ENCODE data around the gene CLMP. TPM values are rescaled to one million over a fixed set of nuclear protein-coding genes. Genes with fewer than 3 reads are reported as not detected.

The CLMP gene
- total RNA-seq, 1 experiment from 2014 or later: 3.2 TPM

DNA sequence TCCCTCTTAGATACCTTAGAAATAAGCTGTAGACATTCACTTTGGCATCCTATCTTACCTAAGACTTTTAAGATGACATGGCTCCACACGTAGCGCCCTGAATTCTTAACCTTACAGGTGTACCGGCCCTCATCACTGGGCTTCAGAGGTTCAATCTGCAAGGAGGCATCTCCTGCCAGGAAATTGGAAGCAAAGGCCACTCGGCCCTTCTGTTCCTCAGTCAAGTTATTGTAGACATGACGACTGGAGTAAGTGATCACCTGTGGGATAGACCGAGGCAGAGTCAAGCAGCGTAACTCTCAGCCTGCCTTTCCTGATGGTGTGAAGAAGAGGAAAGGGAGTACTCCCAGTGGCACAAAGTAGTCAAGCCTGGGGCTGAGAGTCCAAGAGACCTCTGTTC is 110.6 kb downstream of the CLMP start:
- H3K9ac ChIP-seq (ENCODE audit: low read length): no peak overlapping the region
- BruUV-seq (replicated peaks): no TSS peak
- H3K27me3 ChIP-seq (ENCODE audit: insufficient read depth, low read length): no peaks in the 10 kb centered on the region
- TF ChIP-seq EZH2phosphoT487 (IDR thresholded peaks at IDR 0.05; ENCODE audit: borderline replicate concordance): no peak
- TF ChIP-seq, protein P1, sequence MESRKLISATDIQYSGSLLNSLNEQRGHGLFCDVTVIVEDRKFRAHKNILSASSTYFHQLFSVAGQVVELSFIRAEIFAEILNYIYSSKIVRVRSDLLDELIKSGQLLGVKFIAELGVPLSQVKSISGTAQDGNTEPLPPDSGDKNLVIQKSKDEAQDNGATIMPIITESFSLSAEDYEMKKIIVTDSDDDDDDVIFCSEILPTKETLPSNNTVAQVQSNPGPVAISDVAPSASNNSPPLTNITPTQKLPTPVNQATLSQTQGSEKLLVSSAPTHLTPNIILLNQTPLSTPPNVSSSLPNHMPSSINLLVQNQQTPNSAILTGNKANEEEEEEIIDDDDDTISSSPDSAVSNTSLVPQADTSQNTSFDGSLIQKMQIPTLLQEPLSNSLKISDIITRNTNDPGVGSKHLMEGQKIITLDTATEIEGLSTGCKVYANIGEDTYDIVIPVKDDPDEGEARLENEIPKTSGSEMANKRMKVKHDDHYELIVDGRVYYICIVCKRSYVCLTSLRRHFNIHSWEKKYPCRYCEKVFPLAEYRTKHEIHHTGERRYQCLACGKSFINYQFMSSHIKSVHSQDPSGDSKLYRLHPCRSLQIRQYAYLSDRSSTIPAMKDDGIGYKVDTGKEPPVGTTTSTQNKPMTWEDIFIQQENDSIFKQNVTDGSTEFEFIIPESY (IDR thresholded peaks at IDR 0.05; ENCODE audit: extremely low read depth, insufficient replicate concordance, low read length): no peak
- no peak for TF ChIP-seq SRF (IDR thresholded peaks at IDR 0.05; ENCODE audit: low read depth)
- TF ChIP-seq ZNF274 (IDR thresholded peaks at IDR 0.05; ENCODE audit: low read depth, low read length): no peak
- no peak for TF ChIP-seq EZH2 (IDR thresholded peaks at IDR 0.05)
- TF ChIP-seq SP1 (IDR thresholded peaks at IDR 0.05; ENCODE audit: low read depth): no peak
- TF ChIP-seq POLR2AphosphoS5 (IDR thresholded peaks at IDR 0.05; ENCODE audit: low read depth, low read length): no peak
- H3K4me1 ChIP-seq (ENCODE audit: control insufficient read depth in 1 of 2, insufficient read depth in 2 of 2, low read length in 2 of 2): peaks cover 7 to 12% of the 10 kb centered on the region in 2 experiments; a peak in 3 of 4 replicates
- intact Hi-C loops (cut with micrococcal nuclease): no loop called here
- ChIA-PET RAD21 (ENCODE audit: low non-redundant PET in 1 of 2, low total read pairs in 2 of 2, uncharacterized antibody in 2 of 2, unreplicated experiment in 2 of 2) (no interaction called here), POLR2A (no interaction called here), CTCF (no interaction called here)
- H3K79me2 ChIP-seq (ENCODE audit: insufficient read depth, low read length): no peaks in the 10 kb centered on the region
- H3K36me3 ChIP-seq (ENCODE audit: control insufficient read depth in 1 of 2, insufficient read depth in 2 of 2, low read length in 2 of 2): no peaks in the 10 kb centered on the region
- H2AFZ ChIP-seq (ENCODE audit: low read depth, low read length, poor library complexity, severe bottlenecking): no peak overlapping the region
- no peak for ATAC-seq
- DNase-seq (ENCODE audit: low read depth, low spot score): no peak
- H3K9me2 ChIP-seq (ENCODE audit: insufficient read depth): no peaks in the 10 kb centered on the region
- H4K20me1 ChIP-seq (ENCODE audit: insufficient read depth): no peaks in the 10 kb centered on the region
- no peak overlapping the region for H3K4me2 ChIP-seq (ENCODE audit: low read length)
- peaks cover 0 to 3% of the 10 kb centered on the region in 2 experiments; a peak in 1 of 4 replicates for H3K9me3 ChIP-seq (ENCODE audit: control insufficient read depth in 1 of 2, insufficient read depth in 1 of 2, low read depth in 1 of 2, low read length in 2 of 2)
- no peak overlapping the region for H3K27ac ChIP-seq (ENCODE audit: low read depth, low read length)
- H3K4me3 ChIP-seq (replicated peaks in 1 of 2; ENCODE audit: low read depth in 1 of 2, low read length in 2 of 2): no peak overlapping the region

DNA sequence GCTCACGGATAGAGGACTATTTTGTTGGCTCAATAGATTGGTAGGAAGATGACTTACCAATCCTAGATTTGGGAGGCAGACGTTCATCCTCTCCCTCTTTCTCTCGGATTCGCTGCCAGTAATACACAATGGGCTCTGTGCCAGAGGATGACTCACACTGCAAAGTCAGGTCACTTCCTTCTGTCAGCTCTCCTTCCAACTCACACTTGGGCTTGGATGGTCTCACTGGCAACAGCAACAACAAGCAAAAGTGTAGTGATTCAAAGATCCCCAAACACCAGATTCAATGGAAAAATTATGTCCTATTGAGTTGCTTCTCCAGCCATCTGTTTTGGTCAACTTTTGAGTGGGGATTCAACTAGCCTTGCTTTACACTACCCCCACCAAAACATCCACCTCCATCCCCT is 111.4 kb downstream of the CLMP start:
- H2AFZ ChIP-seq (ENCODE audit: low read depth, low read length, poor library complexity, severe bottlenecking): no peak overlapping the region
- no TSS peak for BruUV-seq (replicated peaks)
- H3K4me3 ChIP-seq (replicated peaks in 1 of 2; ENCODE audit: low read depth in 1 of 2, low read length in 2 of 2): no peak overlapping the region; a peak in 1 of 4 replicates
- H3K36me3 ChIP-seq (ENCODE audit: control insufficient read depth in 1 of 2, insufficient read depth in 2 of 2, low read length in 2 of 2): no peaks in the 10 kb centered on the region
- peaks cover 0 to 3% of the 10 kb centered on the region in 2 experiments; a peak in 1 of 4 replicates for H3K9me3 ChIP-seq (ENCODE audit: control insufficient read depth in 1 of 2, insufficient read depth in 1 of 2, low read depth in 1 of 2, low read length in 2 of 2)
- POLR2A ChIA-PET: interaction anchor here (1.3 kb wide), 1 partner anchor 12 kb away, joined by 3 read pairs; no protein-coding TSS in a partner anchor
- no peak overlapping the region; the same call in 1 of the 2 replicates for H3K27ac ChIP-seq (ENCODE audit: low read depth, low read length)
- ATAC-seq (peak; percentile 75), DNase-seq (ENCODE audit: low read depth, low spot score) (peak; percentile 85)
- H3K27me3 ChIP-seq (ENCODE audit: insufficient read depth, low read length): no peaks in the 10 kb centered on the region
- intact Hi-C loops (cut with micrococcal nuclease): no loop called here
- H3K9ac ChIP-seq (ENCODE audit: low read length): no peak overlapping the region
- no peaks in the 10 kb centered on the region for H4K20me1 ChIP-seq (ENCODE audit: insufficient read depth)
- H3K79me2 ChIP-seq (ENCODE audit: insufficient read depth, low read length): no peaks in the 10 kb centered on the region
- H3K4me1 ChIP-seq (ENCODE audit: control insufficient read depth in 1 of 2, insufficient read depth in 2 of 2, low read length in 2 of 2): peaks cover 7 to 12% of the 10 kb centered on the region in 2 experiments; a peak in 3 of 4 replicates
- RAD21 ChIA-PET (ENCODE audit: low non-redundant PET in 1 of 2, low total read pairs in 2 of 2, uncharacterized antibody in 2 of 2, unreplicated experiment in 2 of 2): interaction anchor here in 1 of 2 experiments (0.6 kb wide), 1 partner anchor 221 kb away, joined by 3 read pairs; no protein-coding TSS in a partner anchor
- H3K4me2 ChIP-seq (ENCODE audit: low read length): peak overlapping the region; percentile 46
- CTCF ChIA-PET: interaction anchor here (0.9 kb wide), 2 partner anchors 164 to 178 kb away, joined by 4 read pairs; no protein-coding TSS in a partner anchor
- no peaks in the 10 kb centered on the region for H3K9me2 ChIP-seq (ENCODE audit: insufficient read depth)
- TF ChIP-seq, protein P2, sequence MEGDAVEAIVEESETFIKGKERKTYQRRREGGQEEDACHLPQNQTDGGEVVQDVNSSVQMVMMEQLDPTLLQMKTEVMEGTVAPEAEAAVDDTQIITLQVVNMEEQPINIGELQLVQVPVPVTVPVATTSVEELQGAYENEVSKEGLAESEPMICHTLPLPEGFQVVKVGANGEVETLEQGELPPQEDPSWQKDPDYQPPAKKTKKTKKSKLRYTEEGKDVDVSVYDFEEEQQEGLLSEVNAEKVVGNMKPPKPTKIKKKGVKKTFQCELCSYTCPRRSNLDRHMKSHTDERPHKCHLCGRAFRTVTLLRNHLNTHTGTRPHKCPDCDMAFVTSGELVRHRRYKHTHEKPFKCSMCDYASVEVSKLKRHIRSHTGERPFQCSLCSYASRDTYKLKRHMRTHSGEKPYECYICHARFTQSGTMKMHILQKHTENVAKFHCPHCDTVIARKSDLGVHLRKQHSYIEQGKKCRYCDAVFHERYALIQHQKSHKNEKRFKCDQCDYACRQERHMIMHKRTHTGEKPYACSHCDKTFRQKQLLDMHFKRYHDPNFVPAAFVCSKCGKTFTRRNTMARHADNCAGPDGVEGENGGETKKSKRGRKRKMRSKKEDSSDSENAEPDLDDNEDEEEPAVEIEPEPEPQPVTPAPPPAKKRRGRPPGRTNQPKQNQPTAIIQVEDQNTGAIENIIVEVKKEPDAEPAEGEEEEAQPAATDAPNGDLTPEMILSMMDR (IDR thresholded peaks at IDR 0.05 in 2 of 3, conservative IDR thresholded peaks at IDR 0.05 in 1 of 3; ENCODE audit: borderline replicate concordance in 1 of 3, insufficient read depth in 1 of 3, low read depth in 2 of 3, low read length in 2 of 3): no peak
- TF ChIP-seq SRF (IDR thresholded peaks at IDR 0.05; ENCODE audit: low read depth) (no peak; the same call in 1 of the 2 replicates), EZH2 (IDR thresholded peaks at IDR 0.05) (no peak), FOSL1 (IDR thresholded peaks at IDR 0.05; ENCODE audit: low read depth) (peak; percentile 88), POLR2A (IDR thresholded peaks at IDR 0.05; ENCODE audit: borderline replicate concordance, extremely low read depth, insufficient read depth, insufficient read length) (no peak), CBX3 (IDR thresholded peaks at IDR 0.05; ENCODE audit: low read depth) (peak; percentile 70; the same call in 1 of the 2 replicates), ZFX (IDR thresholded peaks at IDR 0.05) (no peak), CEBPB (IDR thresholded peaks at IDR 0.05; ENCODE audit: low read depth) (no peak), EZH2phosphoT487 (IDR thresholded peaks at IDR 0.05; ENCODE audit: borderline replicate concordance) (no peak), SP1 (IDR thresholded peaks at IDR 0.05; ENCODE audit: low read depth) (peak; percentile 47), POLR2AphosphoS5 (IDR thresholded peaks at IDR 0.05; ENCODE audit: low read depth, low read length) (peak; percentile 68), EGR1 (IDR thresholded peaks at IDR 0.05; ENCODE audit: low read depth) (no peak), JUND (IDR thresholded peaks at IDR 0.05) (peak; percentile 87), ELF1 (IDR thresholded peaks at IDR 0.05; ENCODE audit: borderline replicate concordance, low read depth) (no peak), SIN3A (IDR thresholded peaks at IDR 0.05; ENCODE audit: low read depth) (no peak)
- TF ChIP-seq, protein P3, sequence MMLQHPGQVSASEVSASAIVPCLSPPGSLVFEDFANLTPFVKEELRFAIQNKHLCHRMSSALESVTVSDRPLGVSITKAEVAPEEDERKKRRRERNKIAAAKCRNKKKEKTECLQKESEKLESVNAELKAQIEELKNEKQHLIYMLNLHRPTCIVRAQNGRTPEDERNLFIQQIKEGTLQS (IDR thresholded peaks at IDR 0.05): no peak

Data from HCT116 (cell line).